IMR-90 (cell line): Measurements from ENCODE around the gene TEKT5. TPM values are rescaled to one million over a fixed set of nuclear protein-coding genes. Genes with fewer than 3 reads are reported as not detected.
A peak's percentile ranks its signal among the peaks of the same experiment; 100 is the strongest.

ENCODE experiments used
- ATAC-seq: fragments of 200-7000 bp; cut with Tn5 transposase; 2 replicates; pipeline ENCODE4 v1.9.1; 2020; ENCODE audit warnings: low read depth, mild to moderate bottlenecking, moderate library complexity
- BruUV-seq: library from RNA; stranded (reverse); fragments of 400-500 nt; replicated peaks from 2 replicates; lab custom pipeline; 2021; lab: Mats Ljungman, UMichigan
- CTCF ChIA-PET: fragments of 300-600 bp; formaldehyde crosslinking; extraction: SDS; loops from one replicate; lab custom pipeline; 2021; ENCODE audit warnings: antibody characterized with exemption; lab: Yijun Ruan, JAX
- POLR2A ChIA-PET: fragments of 300-600 bp; sonication (Branson Sonifier 250); formaldehyde crosslinking; loops from one replicate; lab custom pipeline; 2022; ENCODE audit warnings: antibody characterized with exemption; ENCODE audit not compliant: unreplicated experiment; lab: Charles Lee
- DNase-seq: peaks from one replicate; pipeline ENCODE4 v3.0.0; 2013
- H2AFZ ChIP-seq: replicated peaks from 2 replicates; pipeline ENCODE3; 2013; ENCODE audit warnings: low read length, mild to moderate bottlenecking; ENCODE audit not compliant: poor library complexity
- H2AK5ac ChIP-seq: 2 replicates; pipeline ENCODE4 v1.6.1; 2013; ENCODE audit warnings: low read depth, low read length, inconsistent platforms
- H2AK9ac ChIP-seq: replicated peaks from 2 replicates; pipeline ENCODE3; 2013; ENCODE audit warnings: mild to moderate bottlenecking, low read depth, low read length, moderate library complexity; ENCODE audit not compliant: poor library complexity
- H2BK120ac ChIP-seq: 2 replicates; pipeline ENCODE4 v1.6.1; 2013; ENCODE audit warnings: low read depth, low read length, inconsistent platforms
- H2BK15ac ChIP-seq: 3 replicates; pipeline ENCODE4 v1.6.1; 2013; ENCODE audit warnings: low read depth, low read length, inconsistent platforms
- H2BK20ac ChIP-seq: 2 replicates; pipeline ENCODE4 v1.6.1; 2013; ENCODE audit warnings: low read depth, mild to moderate bottlenecking, inconsistent platforms, low read length, moderate library complexity
- H2BK5ac ChIP-seq: 2 replicates; pipeline ENCODE4 v1.6.1; 2013; ENCODE audit warnings: mild to moderate bottlenecking, low read depth, low read length, inconsistent platforms; ENCODE audit not compliant: poor library complexity, severe bottlenecking
- H3K14ac ChIP-seq: replicated peaks from 2 replicates; pipeline ENCODE4 v1.6.1; 2013; ENCODE audit warnings: low read depth, low read length, inconsistent platforms
- H3K18ac ChIP-seq: 2 replicates; pipeline ENCODE4 v1.6.1; 2013; ENCODE audit warnings: low read depth, low read length, control low read depth
- H3K23ac ChIP-seq: 2 replicates; pipeline ENCODE4 v1.6.1; 2013; ENCODE audit warnings: low read depth, low read length, inconsistent platforms
- H3K27ac ChIP-seq: 2 replicates; pipeline ENCODE4 v1.5.1; 2013; ENCODE audit warnings: mild to moderate bottlenecking, control low read depth, low read length; ENCODE audit not compliant: insufficient read depth
- H3K27me3 ChIP-seq: 2 replicates; pipeline ENCODE4 v1.6.1; 2013; ENCODE audit warnings: low read length; ENCODE audit not compliant: control insufficient read depth, insufficient read depth
- H3K36me3 ChIP-seq: 2 replicates; pipeline ENCODE4 v1.6.1; 2013; ENCODE audit warnings: low read length, mixed read lengths; ENCODE audit not compliant: control insufficient read depth, insufficient read depth
- H3K4ac ChIP-seq: 2 replicates; pipeline ENCODE4 v1.6.1; 2013; ENCODE audit warnings: low read depth, low read length, inconsistent platforms
- H3K4me1 ChIP-seq: 2 replicates; pipeline ENCODE4 v1.6.1; 2013; ENCODE audit warnings: low read length, mixed read lengths; ENCODE audit not compliant: control insufficient read depth, insufficient read depth
- H3K4me2 ChIP-seq: 2 replicates; pipeline ENCODE4 v1.6.1; 2013; ENCODE audit warnings: low read depth, mild to moderate bottlenecking, control low read depth, low read length, moderate library complexity
- H3K4me3 ChIP-seq: 2 replicates; pipeline ENCODE4 v1.5.1; 2013; ENCODE audit warnings: low read depth, mild to moderate bottlenecking, control low read depth, low read length, moderate library complexity; ENCODE audit not compliant: insufficient read depth
- H3K56ac ChIP-seq: 2 replicates; pipeline ENCODE4 v1.6.1; 2013; ENCODE audit warnings: low read length, inconsistent platforms; ENCODE audit not compliant: insufficient read depth; ENCODE audit errors: extremely low read depth
- H3K79me1 ChIP-seq, 2 experiments: 2 replicates each; pipeline ENCODE4 v1.6.1; 2013; ENCODE audit warnings: low read length in 2 of 2, inconsistent platforms in 1 of 2, low read depth in 1 of 2
- H3K9ac ChIP-seq: 2 replicates; pipeline ENCODE4 v1.6.1; 2013; ENCODE audit warnings: low read depth, low read length, control low read depth
- H3K9me1 ChIP-seq: 2 replicates; pipeline ENCODE4 v1.6.1; 2013; ENCODE audit warnings: low read length, inconsistent platforms; ENCODE audit not compliant: insufficient read depth
- H3K9me3 ChIP-seq: 2 replicates; pipeline ENCODE4 v1.6.1; 2013; ENCODE audit warnings: low read length; ENCODE audit not compliant: control insufficient read depth, insufficient read depth
- H4K20me1 ChIP-seq: 2 replicates; pipeline ENCODE4 v1.6.1; 2013; ENCODE audit warnings: low read length, inconsistent platforms; ENCODE audit not compliant: insufficient read depth
- H4K5ac ChIP-seq: 2 replicates; pipeline ENCODE4 v1.6.1; 2013; ENCODE audit warnings: mild to moderate bottlenecking, low read depth, low read length, control low read depth
- H4K8ac ChIP-seq, 2 experiments: 2 replicates each; pipeline ENCODE4 v1.6.1; 2013; ENCODE audit warnings: low read depth in 2 of 2, low read length in 2 of 2, control low read depth in 1 of 2, inconsistent platforms in 1 of 2
- H4K91ac ChIP-seq: 2 replicates; pipeline ENCODE4 v1.6.1; 2013; ENCODE audit warnings: low read depth, low read length, inconsistent platforms; ENCODE audit not compliant: insufficient read depth
- BHLHE40 ChIP-seq: fragments of 150-350 bp; IDR thresholded peaks from 2 replicates; pipeline ENCODE4 v1.6.1; 2016; ENCODE audit warnings: mild to moderate bottlenecking, low read depth, low read length
- CHD1 ChIP-seq: IDR thresholded peaks from 2 replicates; pipeline ENCODE4 v1.6.1; 2012; ENCODE audit warnings: low read depth, low read length, improper control_type of control experiment
- ELK1 ChIP-seq: fragments of 150-350 bp; IDR thresholded peaks from 2 replicates; pipeline ENCODE4 v1.6.1; 2016; ENCODE audit warnings: low read depth, mild to moderate bottlenecking, low read length, moderate library complexity, borderline replicate concordance
- FOS ChIP-seq: fragments of 150-350 bp; IDR thresholded peaks from 2 replicates; pipeline ENCODE4 v1.6.1; 2016; ENCODE audit warnings: low read depth, low read length
- MAFK ChIP-seq: IDR thresholded peaks from 2 replicates; pipeline ENCODE4 v1.6.1; 2012; ENCODE audit warnings: low read depth, low read length, improper control_type of control experiment
- NFE2L2 ChIP-seq: fragments of 150-350 bp; IDR thresholded peaks from 2 replicates; pipeline ENCODE4 v1.6.1; 2016; ENCODE audit warnings: low read depth, mild to moderate bottlenecking, low read length
- POLR2A ChIP-seq: IDR thresholded peaks from 2 replicates; pipeline ENCODE4 v1.6.1; 2012; ENCODE audit warnings: mild to moderate bottlenecking, low read depth, low read length
- RFX5 ChIP-seq: IDR thresholded peaks from 2 replicates; pipeline ENCODE4 v1.8.0; 2012; ENCODE audit warnings: low read depth, mild to moderate bottlenecking, low read length, moderate library complexity
- SMC3 ChIP-seq: fragments of 150-350 bp; IDR thresholded peaks from 2 replicates; pipeline ENCODE4 v1.6.1; 2016; ENCODE audit warnings: low read depth, mild to moderate bottlenecking, antibody characterized with exemption, low read length, moderate library complexity
- WGBS, 2 experiments: methylation state at CpG; one replicate each; pipeline versions ENCODE4 v1.1.5 to v1.1.7; 2013; ENCODE audit warnings: missing lambda C conversion rate in 2 of 2; ENCODE audit not compliant: insufficient read length in 1 of 2; ENCODE audit errors: extremely low coverage in 2 of 2; 5-methylcytosine and 5-hydroxymethylcytosine counted together
- dilution Hi-C: fragments of 300-500 bp; cut with HindIII; formaldehyde crosslinking; loops from one replicate; pipeline ENCODE4 v1.14.3; 2018; ENCODE audit warnings: low sequenced_read_pairs; ENCODE audit not compliant: unreplicated experiment
- in situ Hi-C: fragments of 300-500 bp; cut with MboI; formaldehyde crosslinking; loops from 3 replicates; pipeline ENCODE4 v1.14.3; 2019; ENCODE audit warnings: low sequenced_read_pairs, inconsistent platforms, mixed read lengths
- intact Hi-C: fragments of 100-400 bp; cut with micrococcal nuclease; formaldehyde crosslinking; loops from 2 replicates; pipeline ENCODE4 v1.10.0; 2022
- polyA plus RNA-seq, 3 experiments: library from polyadenylated mRNA; depleted of rRNA; stranded (reverse); fragments of >200 nt; gene quantifications; 2 replicates each; pipeline ENCODE4 v1.2.3, GENCODE V29; 2012; ENCODE audit warnings: low replicate concordance in 1 of 3
- total RNA-seq: library from RNA; depleted of rRNA; stranded (reverse); fragments of >200 nt; gene quantifications from 2 replicates; pipeline ENCODE4 v1.2.3, GENCODE V29; 2012
- TF ChIP-seq, protein P1 (sequence below): fragments of 150-350 bp; IDR thresholded peaks from 2 replicates; pipeline ENCODE4 v1.6.1; 2017; ENCODE audit warnings: mild to moderate bottlenecking, antibody characterized with exemption, low read length, low read depth

The TEKT5 gene
- total and polyA plus RNA-seq, 2 of the 4 experiments (the other 2 are of a cell fraction) = 0.17 TPM; not detected in 1

GRCh38 chr16:10580883-10581247, 113.9 kb downstream of the TEKT5 start:
- no peak for TF ChIP-seq POLR2A
- TF ChIP-seq ELK1 = no peak
- TF ChIP-seq NFE2L2 = no peak
- TF ChIP-seq RFX5 = no peak
- TF ChIP-seq CHD1 = no peak
- no peak for TF ChIP-seq SMC3
- no peak for TF ChIP-seq MAFK
- TF ChIP-seq BHLHE40 = no peak
- TF ChIP-seq FOS = no peak
- TF ChIP-seq, protein P1, sequence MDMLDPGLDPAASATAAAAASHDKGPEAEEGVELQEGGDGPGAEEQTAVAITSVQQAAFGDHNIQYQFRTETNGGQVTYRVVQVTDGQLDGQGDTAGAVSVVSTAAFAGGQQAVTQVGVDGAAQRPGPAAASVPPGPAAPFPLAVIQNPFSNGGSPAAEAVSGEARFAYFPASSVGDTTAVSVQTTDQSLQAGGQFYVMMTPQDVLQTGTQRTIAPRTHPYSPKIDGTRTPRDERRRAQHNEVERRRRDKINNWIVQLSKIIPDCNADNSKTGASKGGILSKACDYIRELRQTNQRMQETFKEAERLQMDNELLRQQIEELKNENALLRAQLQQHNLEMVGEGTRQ = no peak
- H3K9me1 ChIP-seq = peaks cover 20% of the 10 kb centered on the region; the same call in 1 of the 2 replicates
- H3K79me1 ChIP-seq = peaks cover 12 to 38% of the 10 kb centered on the region in 2 experiments
- 50% methylated on average over 1 of the region's 7 CpGs; no CpG with 5 or more reads in 1 of the 2 experiments for WGBS, 2 experiments
- dilution Hi-C loops = no loop called here
- no peaks in the 10 kb centered on the region for H3K27me3 ChIP-seq
- H3K27ac ChIP-seq = peak overlapping the region; percentile 49
- no peaks in the 10 kb centered on the region for H3K9me3 ChIP-seq
- BruUV-seq = no TSS peak
- no peak for DNase-seq
- peak overlapping the region; percentile 36 for H3K23ac ChIP-seq
- H4K91ac ChIP-seq = peak overlapping the region; percentile 26
- peak overlapping the region; percentile 70 for H3K4me3 ChIP-seq
- H2BK15ac ChIP-seq = no peak overlapping the region
- H4K5ac ChIP-seq = peak overlapping the region; percentile 32
- H3K9ac ChIP-seq = peak overlapping the region; percentile 65
- peak overlapping the region; percentile 33 for H3K18ac ChIP-seq
- peak overlapping the region; percentile 61 for H2BK20ac ChIP-seq
- peak overlapping the region; percentile 27 for H3K56ac ChIP-seq
- POLR2A ChIA-PET = interaction anchor here (0.8 kb wide), 1 partner anchor 28 kb away, joined by 3 read pairs; no protein-coding TSS in a partner anchor
- peak overlapping the region; percentile 97 for H2AFZ ChIP-seq
- peak overlapping the region; percentile 52 for H3K4ac ChIP-seq
- peak overlapping the region; percentile 86 for H2AK9ac ChIP-seq
- intact Hi-C loops = no loop called here
- CTCF ChIA-PET = interaction anchor here (0.6 to 0.9 kb wide), 2 partner anchors 30 to 160 kb away, joined by 3 read pairs; no protein-coding TSS in a partner anchor
- in situ Hi-C loops = no loop called here
- peaks cover 27% of the 10 kb centered on the region for H3K4me1 ChIP-seq
- peak overlapping the region; percentile 73 for H3K4me2 ChIP-seq
- peaks cover 4% of the 10 kb centered on the region; the same call in 1 of the 2 replicates for H4K20me1 ChIP-seq
- peak overlapping the region; percentile 66 to 86; a peak in 3 of 4 replicates for H4K8ac ChIP-seq
- peak overlapping the region; percentile 46; the same call in 1 of the 2 replicates for H2BK120ac ChIP-seq
- H3K14ac ChIP-seq = peak overlapping the region; percentile 83
- peak overlapping the region; percentile 30 for H2BK5ac ChIP-seq
- no peaks in the 10 kb centered on the region for H3K36me3 ChIP-seq
- ATAC-seq = no peak
- peak overlapping the region; percentile 79 for H2AK5ac ChIP-seq
